ENCODE measurements around the gene CDC42EP2. TPM values are rescaled to one million over a fixed set of nuclear protein-coding genes. Genes with fewer than 3 reads are reported as not detected.

The CDC42EP2 gene
- total RNA-seq, 2 donors from 2014 or later: 7.7 to 8.7 TPM

GRCh38 chr11:65315204-65315865, 669 bp downstream of the CDC42EP2 start:
- Histone ChIP-seq H3K27me3 (replicated peaks; ENCODE audit: insufficient read depth) (no peaks in the 10 kb centered on the region), H3K36me3 (no peaks in the 10 kb centered on the region), H3K4me1 (replicated peaks) (no peaks in the 10 kb centered on the region), H3K27ac (peak overlapping the region; percentile 84 to 86), H3K4me3 (peak overlapping the region; percentile 65 to 85), H3K9me3 (no peaks in the 10 kb centered on the region)
- intact Hi-C loops (cut with DNase I): loop anchor here (1.0 to 5.0 kb wide), 2 partner anchors 37 to 88 kb away; no protein-coding TSS in a partner anchor
- no peak for TF ChIP-seq POLR2A (IDR thresholded peaks at IDR 0.05)
- TF ChIP-seq CTCF (IDR thresholded peaks at IDR 0.05): peak; percentile 94 to 97 (median 95)
- TF ChIP-seq POLR2AphosphoS5 (IDR thresholded peaks at IDR 0.05): peak; percentile 16
- 0% methylated on average over 34 of the region's 59 CpGs for WGBS
- peak; percentile 59 for DNase-seq (ENCODE audit: low spot score)

DNA sequence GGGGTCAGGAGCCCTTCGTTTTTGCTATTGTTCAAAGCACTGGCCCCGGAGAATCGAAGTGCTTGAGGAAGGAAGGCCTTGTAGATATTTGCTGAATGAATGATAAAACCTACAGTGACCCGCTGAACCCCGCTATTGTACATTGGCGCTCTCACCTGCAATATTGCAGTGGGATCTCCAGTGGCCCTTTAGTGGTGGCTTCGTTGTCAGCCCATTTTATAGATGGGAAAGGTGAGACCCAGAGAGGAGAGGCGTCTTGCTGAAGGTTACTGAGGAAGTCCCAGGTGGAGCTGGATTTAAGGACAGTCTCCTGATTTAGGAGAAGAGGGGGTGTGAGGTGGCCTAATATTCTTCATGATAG, 1.2 kb downstream of the CDC42EP2 start:
- DNase-seq (ENCODE audit: low spot score): no peak
- H3K9me3 ChIP-seq: no peaks in the 10 kb centered on the region
- no peak for TF ChIP-seq CTCF (IDR thresholded peaks at IDR 0.05)
- TF ChIP-seq POLR2AphosphoS5 (IDR thresholded peaks at IDR 0.05): no peak
- no peak for TF ChIP-seq POLR2A (IDR thresholded peaks at IDR 0.05)
- WGBS: 16% methylated on average over 8 of the region's 8 CpGs
- H3K27ac ChIP-seq: peak overlapping the region; percentile 27 to 86
- H3K36me3 ChIP-seq: no peaks in the 10 kb centered on the region
- peak overlapping the region; percentile 65 to 85 for H3K4me3 ChIP-seq
- H3K4me1 ChIP-seq (replicated peaks): no peaks in the 10 kb centered on the region
- intact Hi-C loops (cut with DNase I): loop anchor here (1.0 to 5.0 kb wide), 2 partner anchors 38 to 89 kb away; no protein-coding TSS in a partner anchor
- no peaks in the 10 kb centered on the region for H3K27me3 ChIP-seq (replicated peaks; ENCODE audit: insufficient read depth)

DNA sequence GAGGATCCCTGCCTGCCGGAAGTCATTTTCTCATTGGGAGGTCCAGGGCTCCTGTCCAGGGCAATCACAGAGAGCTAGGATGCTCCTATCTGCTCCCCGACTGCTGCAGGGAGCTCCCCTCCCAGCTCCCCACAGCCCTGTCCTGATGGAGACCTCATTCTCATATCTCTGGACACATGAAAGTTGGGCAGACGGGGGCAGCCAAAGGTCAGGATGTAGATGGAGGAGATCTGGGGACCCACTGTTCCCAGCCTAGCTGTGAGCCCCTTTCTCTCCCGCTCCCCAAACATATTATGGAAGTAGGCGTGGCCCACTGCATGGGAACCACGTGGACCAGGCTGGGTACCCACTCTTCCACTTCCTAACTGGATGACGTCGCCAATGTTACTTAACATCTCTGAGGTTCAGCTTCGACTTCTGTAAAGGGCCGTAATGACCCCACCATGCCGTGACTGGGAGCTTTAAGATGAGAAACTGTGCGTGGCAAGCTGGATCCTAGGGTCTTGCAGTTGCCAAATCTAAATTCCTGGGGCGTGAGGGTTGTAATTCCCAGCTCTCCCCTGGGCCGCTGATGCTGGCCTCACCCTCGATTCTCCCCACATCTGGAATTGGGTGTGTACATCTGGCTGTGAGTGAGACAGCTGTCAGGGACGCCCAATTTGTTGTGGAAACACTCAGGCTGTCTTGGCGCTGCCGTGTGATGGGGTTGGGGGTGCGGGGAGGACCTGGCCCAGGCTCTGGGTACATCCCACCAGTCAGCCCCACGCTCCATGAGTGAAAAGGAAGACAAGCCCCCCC, 1.8 kb downstream of the CDC42EP2 start:
- no peaks in the 10 kb centered on the region for H3K36me3 ChIP-seq
- DNase-seq (ENCODE audit: low spot score): no peak
- intact Hi-C loops (cut with DNase I): loop anchor here (5.0 kb wide), 1 partner anchor 89 kb away; no protein-coding TSS in a partner anchor

GRCh38 chr11:65317025-65317786, 2.5 kb downstream of the CDC42EP2 start:
- 17% methylated on average over 13 of the region's 13 CpGs for WGBS
- peak; percentile 34 for DNase-seq (ENCODE audit: low spot score)
- Histone ChIP-seq H3K27ac (peak overlapping the region; percentile 9 to 27), H3K4me3 (peak overlapping the region in 1 of 2 donors; percentile 85), H3K9me3 (no peaks in the 10 kb centered on the region), H3K36me3 (no peaks in the 10 kb centered on the region), H3K27me3 (replicated peaks; ENCODE audit: insufficient read depth) (no peaks in the 10 kb centered on the region), H3K4me1 (replicated peaks) (no peaks in the 10 kb centered on the region)
- intact Hi-C loops (cut with DNase I): loop anchor here (5.0 kb wide), 1 partner anchor 90 kb away; no protein-coding TSS in a partner anchor
- TF ChIP-seq POLR2AphosphoS5 (IDR thresholded peaks at IDR 0.05) (no peak), POLR2A (IDR thresholded peaks at IDR 0.05) (no peak), CTCF (IDR thresholded peaks at IDR 0.05) (no peak)

More for the DNA sequence above, 1.8 kb downstream of the CDC42EP2 start:
- Histone ChIP-seq H3K4me1 (replicated peaks) (no peaks in the 10 kb centered on the region), H3K4me3 (peak overlapping the region; percentile 65 to 85), H3K9me3 (no peaks in the 10 kb centered on the region), H3K27me3 (replicated peaks; ENCODE audit: insufficient read depth) (no peaks in the 10 kb centered on the region), H3K27ac (peak overlapping the region; percentile 27 to 86)
- TF ChIP-seq CTCF (IDR thresholded peaks at IDR 0.05): no peak
- no peak for TF ChIP-seq POLR2A (IDR thresholded peaks at IDR 0.05)
- no peak for TF ChIP-seq POLR2AphosphoS5 (IDR thresholded peaks at IDR 0.05)
- 34% methylated on average over 20 of the region's 20 CpGs for WGBS

All from prostate gland (tissue), 2 donors.